ENCODE data around the gene CMIP.
"Not testable (repeated sequence)": the region's sequence is repeated elsewhere in the genome, so short reads cannot be mapped to it uniquely, and the experiment has no call there.

CMIP gene

DNA sequence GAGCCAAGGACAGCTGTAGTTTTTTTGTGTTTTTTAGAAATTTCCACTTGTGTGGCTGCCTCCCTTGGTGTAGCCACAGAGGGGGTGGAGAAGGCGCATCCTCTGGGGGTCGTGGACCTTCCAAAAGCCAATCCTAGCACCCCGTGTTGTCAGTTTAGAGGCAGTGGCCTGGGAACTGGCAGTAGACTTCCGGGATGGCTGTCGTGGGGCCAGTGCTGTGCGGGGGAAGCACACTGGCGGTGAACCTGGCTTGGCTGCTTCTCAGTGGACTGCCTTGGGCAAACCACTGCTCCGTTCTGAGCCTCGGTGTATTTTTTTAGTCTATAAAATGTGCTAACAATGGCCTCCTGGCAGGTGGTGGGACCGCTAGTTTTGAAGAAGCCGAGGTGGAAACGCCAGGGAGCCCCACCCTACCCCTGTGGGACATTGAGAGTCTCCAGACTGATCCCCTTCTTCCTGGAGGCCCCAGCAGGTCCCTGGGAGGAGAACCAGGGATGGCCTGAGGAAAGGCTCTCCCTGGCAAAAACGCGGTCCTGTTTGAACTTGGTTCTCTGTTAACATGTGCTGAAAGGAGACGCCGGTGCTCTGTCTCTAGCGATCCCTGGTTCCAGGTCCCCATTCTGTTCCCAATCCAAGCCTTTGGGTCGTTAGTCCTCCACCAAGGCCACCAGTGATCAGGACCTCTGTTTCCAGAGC lies 125.7 kb downstream of the CMIP start:
- no peak for DNase-seq

DNA sequence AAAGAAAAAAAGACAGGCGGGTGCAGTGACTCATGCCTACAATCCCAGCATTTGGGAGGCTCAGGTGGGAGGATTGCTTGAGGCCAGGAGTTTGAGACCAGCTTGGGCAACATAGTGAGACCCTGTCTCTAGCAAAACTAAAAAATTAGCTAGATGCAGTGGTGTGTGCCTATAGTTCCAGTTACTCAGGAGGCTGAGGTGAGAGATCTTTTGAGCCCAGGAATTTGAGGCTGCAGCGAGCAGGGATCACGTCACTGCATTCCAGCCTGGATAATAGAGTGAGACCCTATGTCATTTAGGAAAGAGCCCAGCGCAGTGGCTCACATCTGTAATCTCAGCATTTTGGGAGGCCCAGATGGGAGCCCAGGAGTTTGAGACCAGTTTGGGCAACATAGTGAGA lies 126.6 kb downstream of the CMIP start:
- DNase-seq, result no peak

DNA sequence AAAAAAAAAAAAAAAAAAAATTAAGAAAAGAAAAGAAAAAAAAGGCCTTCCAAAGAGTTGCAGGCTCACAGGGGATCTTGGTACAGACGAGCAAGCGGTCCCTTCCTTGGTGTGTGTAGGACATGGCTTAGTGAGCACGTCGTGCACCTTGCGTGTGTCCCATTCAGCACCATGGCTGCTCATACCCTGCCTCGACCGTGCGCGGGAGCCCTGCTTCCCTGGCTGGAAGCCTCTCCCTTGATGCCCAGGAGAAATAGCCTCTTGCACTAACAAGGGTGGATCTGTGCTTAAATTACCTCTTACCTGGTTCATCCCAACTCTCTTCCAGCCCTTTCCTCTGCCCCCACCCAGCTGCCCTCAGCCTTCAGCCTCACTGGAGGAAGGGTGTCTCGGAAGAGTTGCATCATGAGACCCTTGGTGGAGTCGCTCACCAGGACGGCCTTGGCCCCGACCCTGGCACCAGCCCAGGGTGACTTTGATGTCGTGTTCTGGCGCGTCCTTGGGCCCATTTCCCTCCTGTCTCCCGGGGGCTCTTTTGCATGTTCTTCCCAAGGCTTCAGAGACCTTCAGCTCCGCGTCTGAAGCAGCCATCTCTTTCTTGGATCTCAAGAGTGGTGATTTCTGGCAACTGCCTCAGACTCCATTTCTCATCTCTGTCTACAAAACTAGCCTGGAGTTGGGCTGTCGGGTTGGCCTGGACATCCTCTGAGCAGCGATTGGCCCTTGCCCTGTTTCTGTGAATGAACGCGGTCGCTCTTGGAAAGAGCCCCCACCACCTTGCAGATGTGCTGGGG lies 127.2 kb downstream of the CMIP start:
- no peak for DNase-seq

DNA sequence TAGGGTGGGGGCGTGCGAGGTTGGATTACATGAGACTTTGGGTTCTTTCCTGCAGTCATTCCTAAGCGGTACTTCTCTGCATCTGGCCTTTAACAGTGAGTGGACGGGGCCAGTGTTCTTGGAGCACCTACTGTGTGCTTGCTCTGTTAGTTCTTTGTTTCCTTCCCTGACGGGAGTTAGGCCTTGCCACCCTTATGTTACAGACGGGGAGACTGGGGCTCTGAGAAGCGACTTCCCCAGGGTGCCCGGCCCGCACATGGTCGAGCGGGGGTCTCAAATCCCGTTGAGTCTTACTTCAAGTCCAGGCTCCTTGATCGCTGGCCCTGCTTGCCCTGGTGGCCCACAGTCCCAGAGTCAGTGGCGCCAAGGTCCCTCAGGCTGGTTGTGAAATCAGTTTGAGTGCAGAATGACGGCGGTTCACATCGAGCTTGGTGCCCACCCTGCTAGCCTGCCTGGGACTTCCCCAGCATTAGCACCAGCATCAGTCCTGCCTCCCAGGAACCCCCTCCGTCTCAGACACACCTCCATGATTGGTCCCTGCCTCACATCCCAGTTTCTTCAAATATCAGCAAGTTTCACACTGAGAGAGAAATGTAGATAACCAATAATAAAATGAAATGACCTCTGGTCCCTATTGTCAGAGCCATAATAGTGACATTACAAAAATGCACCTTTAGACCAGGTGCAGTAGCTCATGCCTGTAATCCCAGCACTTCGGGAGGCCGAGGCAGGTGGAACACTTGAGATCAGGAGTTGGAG lies 128.0 kb downstream of the CMIP start:
- no peak for DNase-seq

DNA sequence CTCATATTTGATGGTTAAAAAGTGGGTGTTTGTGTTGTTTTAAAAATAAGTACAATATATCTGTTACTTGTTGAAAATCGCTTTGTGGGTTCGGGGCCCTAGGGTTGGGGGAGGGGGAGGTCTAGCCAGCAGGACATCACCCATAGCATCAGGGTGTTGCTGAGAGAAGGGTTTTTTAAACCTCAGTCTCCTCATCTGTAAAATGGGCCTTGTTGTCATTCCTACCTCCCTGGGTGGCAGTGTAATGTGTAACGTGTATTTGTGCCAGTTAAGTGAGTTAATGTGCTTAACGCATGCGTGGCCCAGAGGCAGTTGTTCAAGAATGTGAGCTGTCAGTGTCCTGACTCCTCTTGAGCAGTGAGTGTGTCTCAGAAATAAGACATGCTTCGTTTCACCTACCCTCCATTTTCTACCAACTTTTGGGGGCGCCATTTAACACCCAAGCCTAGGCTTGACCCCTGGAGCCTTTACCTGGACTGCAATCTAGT lies 129.0 kb downstream of the CMIP start:
- DNase-seq, result no peak

DNA sequence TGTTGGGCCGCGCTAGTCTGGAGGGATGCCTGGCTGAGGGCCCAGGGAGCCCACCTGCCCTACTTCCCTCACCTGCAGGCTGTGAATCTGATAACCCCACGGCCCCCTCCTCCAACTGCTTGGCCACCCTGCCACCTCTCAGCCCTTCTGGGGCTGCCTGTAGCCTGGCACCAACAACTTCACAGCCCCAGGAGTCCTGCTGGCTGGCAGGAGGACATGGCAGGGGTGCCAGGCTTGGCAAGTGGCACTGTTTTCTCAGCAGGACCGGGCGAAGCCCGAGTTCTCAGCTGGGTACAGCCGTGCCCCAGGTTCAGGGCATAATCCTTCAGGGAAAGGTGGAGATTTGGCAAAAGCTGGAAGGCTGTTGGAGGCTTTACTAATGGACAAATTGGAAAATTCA lies 129.6 kb downstream of the CMIP start:
- no peak for DNase-seq

DNA sequence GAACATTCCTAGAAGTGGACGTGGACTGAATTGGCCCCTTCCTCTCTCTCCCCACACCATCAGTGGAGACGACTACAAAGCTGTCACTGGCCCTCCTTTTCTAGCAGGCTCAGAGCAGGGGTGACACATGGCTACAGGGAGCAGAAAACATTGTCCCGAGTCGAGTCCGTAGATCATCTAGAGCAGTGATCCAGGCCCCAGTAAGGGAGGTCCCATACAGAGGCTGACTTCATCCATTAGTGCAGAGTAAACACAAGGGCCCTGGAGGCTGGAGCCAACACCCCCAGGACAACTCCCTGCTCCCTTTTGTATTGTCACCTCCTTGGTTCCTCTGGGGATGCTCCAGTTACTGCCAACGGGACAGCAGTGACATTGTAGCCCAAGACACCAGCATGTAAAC lies 130.7 kb downstream of the CMIP start:
- DNase-seq, result no peak

DNA sequence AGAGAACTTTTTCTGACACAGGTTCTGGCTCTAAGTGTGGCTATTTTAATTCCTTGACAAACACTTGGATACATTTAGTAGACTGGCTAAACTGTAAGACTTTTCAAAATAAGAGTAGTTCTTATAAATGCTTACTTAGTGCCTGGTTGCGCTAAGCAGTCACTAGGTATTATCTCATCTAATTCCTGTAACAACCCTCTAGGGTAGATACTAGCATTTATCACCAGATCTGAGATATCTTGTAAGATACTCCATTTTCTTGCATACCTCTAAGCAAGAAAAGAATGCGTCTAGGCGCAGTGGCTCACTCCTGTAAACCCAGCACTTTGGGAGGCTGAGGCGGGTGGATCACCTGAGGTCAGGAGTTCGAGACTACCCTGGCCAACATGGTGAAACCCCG lies 131.2 kb downstream of the CMIP start:
- no peak for DNase-seq

DNA sequence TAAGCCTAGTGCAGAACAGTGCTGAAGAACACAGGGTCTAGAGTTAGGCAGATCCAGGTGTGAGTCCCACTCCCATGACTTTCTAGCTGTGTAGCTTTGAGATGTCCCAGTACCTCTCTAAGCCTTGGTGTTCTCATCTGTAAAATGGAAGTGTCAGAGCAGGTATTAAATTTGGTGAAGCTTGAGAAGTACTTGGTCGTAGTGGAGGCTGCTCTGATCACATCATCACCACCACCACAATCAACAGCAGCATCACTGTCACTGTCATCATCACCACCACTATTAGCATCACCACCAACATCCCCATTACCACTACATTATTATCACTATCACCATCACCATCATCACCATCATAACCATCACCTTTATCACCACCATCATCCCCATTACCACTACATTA lies 132.1 kb downstream of the CMIP start:
- DNase-seq, result no peak

DNA sequence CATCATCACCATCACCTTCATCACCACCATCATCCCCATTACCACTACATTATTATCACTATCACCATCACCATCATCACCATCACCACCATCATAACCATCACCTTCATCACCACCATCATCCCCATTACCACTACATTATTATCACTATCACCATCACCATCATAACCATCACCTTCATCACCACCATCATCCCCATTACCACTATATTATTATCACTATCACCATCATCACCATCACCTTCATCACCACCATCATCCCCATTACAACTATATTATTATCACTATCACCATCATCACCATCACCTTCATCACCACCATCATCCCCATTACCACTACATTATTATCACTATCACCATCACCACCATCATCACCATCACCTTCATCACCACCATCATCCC lies 132.7 kb downstream of the CMIP start:
- DNase-seq, result not testable (repeated sequence)

DNA sequence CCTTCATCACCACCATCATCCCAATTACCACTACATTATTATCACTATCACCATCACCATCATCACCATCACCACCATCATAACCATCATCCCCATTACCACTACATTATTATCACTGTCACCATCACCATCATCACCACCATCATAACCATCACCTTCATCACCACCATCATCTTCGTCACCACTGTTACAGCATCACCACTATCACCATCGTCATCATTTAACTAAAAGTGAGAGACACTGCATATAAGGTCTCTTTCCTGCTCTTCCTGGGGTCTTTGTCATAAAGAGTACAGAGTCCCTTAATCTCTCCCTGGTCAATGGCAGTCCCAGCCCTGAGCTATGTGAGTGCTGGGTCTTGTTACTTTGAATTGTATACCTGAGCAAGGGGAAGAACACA lies 133.5 kb downstream of the CMIP start:
- DNase-seq, result no peak

DNA sequence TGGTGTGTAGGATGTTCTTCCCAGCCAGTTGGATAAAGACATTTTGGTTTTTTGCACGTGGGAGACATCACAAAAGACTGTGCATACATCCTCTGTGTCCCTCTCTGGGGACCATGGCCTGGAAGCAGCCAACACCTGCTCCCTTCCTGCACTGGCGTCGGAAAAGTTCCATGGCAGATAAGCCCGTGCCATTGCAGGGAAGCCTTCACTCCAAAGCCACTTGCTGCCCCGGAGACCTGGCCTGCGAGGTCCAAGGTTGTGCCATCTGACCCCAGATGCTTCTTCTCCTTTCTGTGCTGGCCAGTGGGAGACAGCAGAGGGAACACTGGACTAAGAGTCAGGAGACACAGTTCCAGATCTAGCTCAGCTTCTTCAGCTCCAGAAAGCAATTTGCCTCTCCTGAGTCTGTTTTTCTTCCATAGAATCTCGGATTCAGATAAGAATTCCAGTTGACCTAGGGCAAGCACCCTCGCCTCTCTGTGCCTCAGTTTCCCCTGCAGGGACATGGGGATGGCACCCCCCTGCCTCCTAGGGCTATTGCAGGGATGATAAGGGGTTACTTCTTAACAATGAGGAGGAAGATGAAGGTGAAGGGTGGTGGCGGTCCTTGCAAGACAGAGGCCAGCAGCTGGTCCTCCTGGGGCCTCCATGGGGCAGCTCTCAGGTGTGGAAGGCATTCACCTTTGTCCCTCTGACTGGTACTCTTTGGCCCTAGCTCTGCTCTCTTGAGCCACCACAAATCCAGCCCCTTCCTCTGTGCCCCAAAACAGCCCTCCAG lies 134.2 kb downstream of the CMIP start:
- no peak for DNase-seq

DNA sequence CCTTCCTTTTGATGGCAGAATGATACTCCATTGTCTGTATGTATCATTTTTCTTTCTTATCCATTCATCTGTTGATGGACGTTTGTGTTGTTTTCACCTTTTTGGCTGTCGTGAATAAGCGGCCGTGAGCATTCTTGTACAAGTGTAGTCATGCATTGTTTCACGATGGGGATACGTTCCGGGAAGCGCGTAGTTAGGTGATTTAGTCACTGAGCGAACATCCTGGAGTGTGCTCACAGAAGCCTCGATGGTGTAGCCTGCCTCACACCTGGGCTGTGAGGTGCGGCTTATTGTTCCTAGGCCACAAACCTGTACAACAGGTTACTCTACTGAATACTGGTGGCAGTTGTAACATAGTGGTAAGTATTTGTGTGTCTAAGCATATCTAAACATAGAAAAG lies 136.5 kb downstream of the CMIP start:
- no peak for DNase-seq

DNA sequence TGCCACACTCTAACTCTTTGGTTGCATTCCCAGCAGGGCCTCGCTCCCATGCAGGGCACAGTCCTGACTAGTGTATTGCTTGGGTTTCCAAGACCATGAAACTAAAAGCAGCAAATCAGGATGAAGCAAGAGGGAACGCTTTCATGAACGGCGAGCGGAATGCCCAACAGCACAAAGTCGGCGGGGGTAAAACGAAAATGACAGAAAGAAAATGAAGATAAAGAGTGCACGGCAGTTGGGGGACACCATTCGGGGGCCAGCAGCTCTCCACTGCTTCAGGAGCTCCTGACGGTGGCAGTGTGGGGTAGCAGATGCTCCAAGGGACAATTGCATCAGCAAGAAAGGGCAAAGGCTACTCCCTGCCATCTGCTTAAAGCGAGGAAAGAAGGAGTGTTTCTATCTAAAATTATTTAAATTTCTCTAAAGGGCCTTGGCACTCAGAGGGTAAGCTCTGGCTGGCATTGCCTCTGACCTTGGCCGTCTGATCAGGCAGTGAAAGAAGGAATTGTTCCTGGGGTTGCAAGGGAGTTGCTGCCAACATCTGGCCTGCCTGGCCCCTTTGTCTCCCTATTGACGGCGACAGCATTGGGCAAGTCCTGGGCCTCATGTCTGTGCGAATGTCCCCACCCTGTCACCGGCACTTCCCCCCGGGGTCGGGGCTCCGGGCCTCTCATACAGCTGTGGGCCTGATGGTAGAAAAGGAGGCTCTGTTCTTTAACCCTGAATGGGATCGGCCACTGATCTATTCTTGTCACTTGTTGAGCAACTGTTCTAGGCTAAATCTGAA lies 138.2 kb downstream of the CMIP start:
- DNase-seq, result no peak

DNA sequence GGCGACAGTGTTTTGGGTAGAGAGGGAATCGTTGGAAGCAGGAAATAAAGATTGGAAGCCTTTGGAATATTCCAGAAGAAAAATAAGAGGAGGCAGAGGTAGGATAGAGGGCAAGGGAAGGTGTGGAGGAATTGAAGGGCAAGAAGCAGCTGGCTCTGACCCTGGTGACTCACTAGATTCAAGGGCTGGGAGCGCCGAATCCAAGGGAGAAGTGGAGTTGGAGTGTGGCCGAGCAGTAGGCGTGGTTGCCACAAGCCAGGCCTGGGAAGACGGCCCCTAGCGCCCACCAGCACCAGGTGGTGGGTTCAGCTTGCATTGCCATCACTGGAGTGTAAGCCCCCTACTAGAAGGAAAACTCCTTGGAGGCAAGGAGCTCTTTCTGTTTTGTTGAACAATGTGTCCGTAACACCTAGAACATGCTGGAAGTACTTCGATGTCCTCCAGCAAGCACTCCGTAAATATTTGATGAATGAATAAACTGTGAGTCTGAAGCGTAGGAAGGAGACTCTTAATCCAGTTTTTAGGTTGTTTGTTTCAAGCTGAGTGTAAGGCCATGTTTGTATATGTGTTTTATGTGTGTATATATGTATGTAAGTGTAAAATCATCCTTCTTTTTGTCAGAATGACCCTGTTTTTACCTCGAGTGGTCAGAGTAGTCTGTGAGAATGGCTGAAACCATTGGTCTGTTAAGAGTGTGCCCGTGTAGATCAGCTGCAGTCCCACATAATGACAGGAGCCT lies 139.5 kb downstream of the CMIP start:
- DNase-seq, result no peak

DNA sequence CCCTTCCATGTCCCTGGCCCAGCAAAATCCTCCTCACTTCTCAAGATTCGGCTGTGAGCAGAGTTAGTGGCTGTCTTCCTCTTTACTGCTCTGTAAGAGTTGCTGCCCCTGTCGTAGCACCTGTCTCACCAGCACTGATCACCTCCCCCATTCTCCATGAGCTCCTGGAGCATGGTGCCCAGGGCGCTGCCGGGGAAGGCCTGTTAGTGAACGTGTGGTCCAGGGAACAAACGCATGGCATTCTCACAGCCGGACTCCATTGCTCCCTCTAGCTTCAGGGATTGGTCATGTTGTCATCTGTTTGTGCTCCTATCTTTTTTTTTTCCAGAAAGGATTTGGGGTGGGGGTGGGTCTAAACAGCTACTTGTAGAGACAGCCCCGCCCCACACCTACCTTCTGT lies 141.2 kb downstream of the CMIP start:
- no peak for DNase-seq

DNA sequence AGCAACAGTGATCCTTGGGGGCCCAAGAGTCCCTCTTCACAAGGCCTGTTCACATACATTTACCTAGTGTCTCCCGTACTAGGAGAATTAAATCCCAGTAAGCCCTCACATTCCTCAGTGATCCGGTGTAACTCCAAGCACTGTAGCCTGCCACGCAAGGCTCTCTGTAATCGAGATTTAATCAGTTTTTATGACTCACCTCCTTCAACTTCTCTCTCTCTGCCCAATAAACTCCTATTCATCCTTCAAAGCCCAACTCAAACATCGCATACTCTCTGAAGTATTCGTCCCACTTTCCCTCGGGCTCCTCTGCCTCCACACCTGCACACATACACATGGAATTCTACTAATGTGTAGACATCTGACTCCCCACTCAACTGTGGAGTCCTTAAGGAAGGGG lies 141.8 kb downstream of the CMIP start:
- no peak for DNase-seq

DNA sequence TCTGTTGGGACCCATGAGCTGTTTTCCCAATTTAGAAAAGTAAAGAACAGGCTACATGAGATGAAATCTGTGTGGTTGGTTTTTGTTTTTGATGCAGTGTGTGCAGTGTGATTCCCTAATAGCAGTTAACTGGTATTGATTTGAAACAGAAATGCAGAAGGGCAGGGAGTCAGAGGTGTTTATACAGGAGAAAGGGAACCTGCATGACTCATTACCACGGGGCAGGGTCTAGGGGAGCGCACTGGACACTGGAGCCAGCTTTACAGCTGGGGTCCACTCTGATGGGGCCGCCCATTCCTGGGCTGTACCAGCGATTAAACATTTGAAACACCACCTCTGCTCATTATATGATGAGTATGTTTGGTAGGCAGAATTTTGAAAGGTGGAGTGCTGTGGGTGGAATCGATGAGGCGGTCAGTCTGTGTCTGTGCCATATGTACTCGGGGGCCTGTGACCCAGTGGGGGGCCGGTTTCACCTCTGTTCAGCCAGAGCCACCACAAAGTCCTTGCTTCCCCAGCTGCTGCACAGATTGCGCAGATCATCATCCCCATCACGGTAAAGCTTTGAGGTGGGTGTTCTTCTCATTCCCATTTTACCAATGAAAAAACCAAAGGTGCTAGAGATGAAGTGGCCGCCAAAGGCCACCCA lies 142.5 kb downstream of the CMIP start:
- no peak for DNase-seq

DNA sequence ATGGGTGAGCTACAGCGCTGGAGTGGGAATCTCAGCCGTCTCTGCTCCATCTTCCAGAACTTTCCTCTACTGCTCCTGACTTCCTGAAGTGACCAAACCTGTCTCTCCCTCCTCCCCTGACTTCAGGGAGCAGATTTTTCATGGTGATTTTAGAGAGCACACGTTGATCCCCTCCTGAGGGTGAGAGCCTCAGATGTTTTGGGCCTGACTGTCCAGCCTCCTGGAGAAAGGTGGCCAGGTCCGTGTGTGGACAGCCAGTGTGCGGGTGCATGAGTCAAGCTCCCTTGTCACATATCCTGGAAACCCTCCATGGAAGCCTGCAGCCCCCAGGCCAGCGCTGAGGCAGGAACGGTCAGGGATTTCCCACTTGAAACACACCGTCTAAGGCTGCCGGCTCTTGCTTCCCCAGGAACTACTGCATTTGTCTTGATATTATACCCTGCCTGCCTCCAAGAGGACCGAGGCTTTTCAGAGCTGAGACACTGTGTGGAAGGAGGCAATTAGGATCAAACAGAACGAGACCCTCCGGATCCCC lies 143.1 kb downstream of the CMIP start:
- no peak for DNase-seq

DNA sequence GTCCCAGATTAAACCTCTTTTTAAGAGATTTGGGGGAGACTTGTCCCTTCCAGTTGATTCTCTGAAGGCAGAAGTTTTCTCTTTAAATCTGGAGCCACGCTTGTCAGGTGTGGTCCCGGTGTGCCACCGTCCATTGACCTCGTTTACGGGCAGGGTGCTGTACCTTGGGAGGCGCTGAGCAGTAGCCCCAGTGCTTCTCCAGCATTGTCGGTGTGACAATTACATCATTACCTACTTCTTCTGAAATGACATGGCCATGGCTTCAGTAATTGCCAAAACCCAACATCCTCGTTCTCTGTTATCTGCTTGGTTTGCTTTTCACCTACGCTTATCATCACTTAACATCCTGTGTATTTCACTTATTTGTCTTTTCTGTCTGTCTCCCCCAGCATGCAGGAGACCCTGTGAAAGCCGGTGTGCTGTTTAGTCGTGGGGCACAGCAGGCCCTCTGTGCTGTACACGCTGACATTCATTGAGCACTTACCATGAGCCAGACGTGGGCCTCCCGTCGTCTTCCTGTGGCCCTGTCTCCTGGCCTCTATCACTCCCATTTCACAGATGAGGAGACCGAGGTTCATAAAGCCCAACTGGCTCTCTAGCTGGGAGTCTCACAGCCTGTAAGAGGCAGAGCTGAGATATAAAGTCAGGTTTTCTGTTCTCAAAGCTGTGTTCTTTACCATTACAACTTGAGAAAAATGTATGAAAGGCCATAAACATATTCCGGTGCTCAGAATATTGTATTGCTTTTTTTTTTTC lies 143.9 kb downstream of the CMIP start:
- no peak for DNase-seq

Data from T-helper 1 cell (primary cell).